Activated T-helper 1 cell treated with anti-CD3 and anti-CD28 coated beads, Interleukin-12 subunit alpha, Interleukin-12 subunit beta, Interleukin-2, Interleukin-4 antibody, amounts not matched to agents 30 ng/mL and 10 ng/mL and 1 ng/mL, durations not matched to agents 14 hours and 24 hours and 36 hours (primary cell): ENCODE data around the gene MZB1. TPM values are rescaled to one million over a fixed set of nuclear protein-coding genes. Genes with fewer than 3 reads are reported as not detected.
"Not testable (repeated sequence)": the region's sequence is repeated elsewhere in the genome, so short reads cannot be mapped to it uniquely, and the experiment has no call there.

ENCODE experiments used
- DNase-seq: peaks from one replicate; pipeline ENCODE4 v3.0.0; 2021; ENCODE audit warnings: low spot score
- H3K27ac Mint-ChIP-seq: one replicate; pipeline ENCODE4 v1.8.0; 2021; ENCODE audit warnings: mild to moderate bottlenecking, mixed read lengths
- H3K27me3 Mint-ChIP-seq: one replicate; pipeline ENCODE4 v1.8.0; 2022; ENCODE audit warnings: mild to moderate bottlenecking, moderate library complexity, mixed read lengths; ENCODE audit not compliant: insufficient read depth
- H3K36me3 Mint-ChIP-seq: one replicate; pipeline ENCODE4 v1.8.0; 2021; ENCODE audit warnings: low read depth, mixed read lengths
- H3K4me1 Mint-ChIP-seq: one replicate; pipeline ENCODE4 v1.8.0; 2021; ENCODE audit warnings: low read depth, mixed read lengths
- H3K4me3 Mint-ChIP-seq: one replicate; pipeline ENCODE4 v1.8.0; 2021; ENCODE audit warnings: mild to moderate bottlenecking, moderate library complexity, mixed read lengths
- H3K9me3 Mint-ChIP-seq: one replicate; pipeline ENCODE4 v1.8.0; 2021; ENCODE audit warnings: mixed read lengths
- intact Hi-C: fragments of 100-400 bp; cut with micrococcal nuclease; formaldehyde crosslinking; loops from one replicate; pipeline ENCODE4 v1.15.1; 2024
- total RNA-seq: library from RNA; stranded (reverse); gene quantifications from 2 replicates; pipeline ENCODE4 v1.2.3, GENCODE V29; 2022

The MZB1 gene
- total RNA-seq, 1 donor from 2014 or later: 38.8 TPM

GRCh38 chr5:139376364-139376763 is 13.3 kb downstream of the MZB1 start:
- peaks cover 21% of the 10 kb centered on the region for H3K36me3 Mint-ChIP-seq
- H3K27me3 Mint-ChIP-seq: no peaks in the 10 kb centered on the region
- intact Hi-C loops: loop anchor here (10.0 kb wide), 1 partner anchor 552 kb away; no protein-coding TSS in a partner anchor

GRCh38 chr5:139374909-139375308 is 14.8 kb downstream of the MZB1 start:
- Mint-ChIP-seq H3K36me3 (peaks cover 23% of the 10 kb centered on the region), H3K4me3 (no peak overlapping the region), H3K27me3 (no peaks in the 10 kb centered on the region), H3K9me3 (no peaks in the 10 kb centered on the region), H3K27ac (no peak overlapping the region), H3K4me1 (peaks cover 16% of the 10 kb centered on the region)
- intact Hi-C loops: loop anchor here (10.0 kb wide), 1 partner anchor 550 kb away; no protein-coding TSS in a partner anchor
- no peak for DNase-seq

More at GRCh38 chr5:139376364-139376763, 13.3 kb downstream of the MZB1 start:
- DNase-seq: no peak
- H3K9me3 Mint-ChIP-seq: no peaks in the 10 kb centered on the region
- H3K4me1 Mint-ChIP-seq: peaks cover 11% of the 10 kb centered on the region
- no peak overlapping the region for H3K27ac Mint-ChIP-seq
- no peak overlapping the region for H3K4me3 Mint-ChIP-seq

- Mint-ChIP-seq H3K27ac (peak overlapping the region; percentile 53), H3K9me3 (no peaks in the 10 kb centered on the region), H3K27me3 (no peaks in the 10 kb centered on the region), H3K36me3 (peaks cover 26% of the 10 kb centered on the region), H3K4me1 (peaks cover 16% of the 10 kb centered on the region), H3K4me3 (peak overlapping the region; percentile 16)
- intact Hi-C loops: loop anchor here (2.0 to 10.0 kb wide), 3 partner anchors 13 to 547 kb away; no protein-coding TSS in a partner anchor
- no peak for DNase-seq
Measured at GRCh38 chr5:139371482-139372435, 18.0 kb downstream of the MZB1 start.

GRCh38 chr5:139369181-139369580 is 20.5 kb downstream of the MZB1 start:
- intact Hi-C loops: no loop called here
- Mint-ChIP-seq H3K9me3 (no peaks in the 10 kb centered on the region), H3K27me3 (no peaks in the 10 kb centered on the region), H3K4me1 (peaks cover 16% of the 10 kb centered on the region), H3K36me3 (peaks cover 41% of the 10 kb centered on the region), H3K27ac (no peak overlapping the region), H3K4me3 (no peak overlapping the region)
- DNase-seq: no peak

GRCh38 chr5:139368613-139369012 is 21.1 kb downstream of the MZB1 start:
- no peak overlapping the region for H3K27ac Mint-ChIP-seq
- peaks cover 16% of the 10 kb centered on the region for H3K4me1 Mint-ChIP-seq
- H3K4me3 Mint-ChIP-seq: no peak overlapping the region
- no peaks in the 10 kb centered on the region for H3K27me3 Mint-ChIP-seq
- H3K9me3 Mint-ChIP-seq: no peaks in the 10 kb centered on the region
- H3K36me3 Mint-ChIP-seq: peaks cover 47% of the 10 kb centered on the region
- intact Hi-C loops: no loop called here
- DNase-seq: no peak

- intact Hi-C loops: no loop called here
- no peaks in the 10 kb centered on the region for H3K4me1 Mint-ChIP-seq
- peaks cover 34% of the 10 kb centered on the region for H3K36me3 Mint-ChIP-seq
- H3K27me3 Mint-ChIP-seq: no peaks in the 10 kb centered on the region
- no peaks in the 10 kb centered on the region for H3K9me3 Mint-ChIP-seq
- H3K4me3 Mint-ChIP-seq: no peak overlapping the region
- no peak for DNase-seq
- no peak overlapping the region for H3K27ac Mint-ChIP-seq
Measured at GRCh38 chr5:139364466-139364865, 25.2 kb downstream of the MZB1 start.

- intact Hi-C loops: no loop called here
- peaks cover 34% of the 10 kb centered on the region for H3K36me3 Mint-ChIP-seq
- peak overlapping the region; percentile 50 for H3K27ac Mint-ChIP-seq
- DNase-seq: no peak
- no peaks in the 10 kb centered on the region for H3K27me3 Mint-ChIP-seq
- H3K4me1 Mint-ChIP-seq: no peaks in the 10 kb centered on the region
- no peak overlapping the region for H3K4me3 Mint-ChIP-seq
- H3K9me3 Mint-ChIP-seq: no peaks in the 10 kb centered on the region
Measured at GRCh38 chr5:139363937-139364336, 25.8 kb downstream of the MZB1 start.

GRCh38 chr5:139361835-139362429 is 27.8 kb downstream of the MZB1 start:
- Mint-ChIP-seq H3K36me3 (peaks cover 29% of the 10 kb centered on the region), H3K9me3 (no peaks in the 10 kb centered on the region), H3K4me1 (no peaks in the 10 kb centered on the region), H3K27ac (peak overlapping the region; percentile 55), H3K4me3 (no peak overlapping the region), H3K27me3 (no peaks in the 10 kb centered on the region)
- intact Hi-C loops: no loop called here
- no peak for DNase-seq

GRCh38 chr5:139360384-139360783 is 29.3 kb downstream of the MZB1 start:
- no peaks in the 10 kb centered on the region for H3K4me1 Mint-ChIP-seq
- no peaks in the 10 kb centered on the region for H3K27me3 Mint-ChIP-seq
- intact Hi-C loops: no loop called here
- no peak overlapping the region for H3K4me3 Mint-ChIP-seq
- H3K9me3 Mint-ChIP-seq: no peaks in the 10 kb centered on the region
- no peak overlapping the region for H3K27ac Mint-ChIP-seq
- H3K36me3 Mint-ChIP-seq: peaks cover 18% of the 10 kb centered on the region
- DNase-seq: no peak

GRCh38 chr5:139358064-139358463 is 31.6 kb downstream of the MZB1 start:
- no peak overlapping the region for H3K27ac Mint-ChIP-seq
- H3K4me1 Mint-ChIP-seq: no peaks in the 10 kb centered on the region
- H3K4me3 Mint-ChIP-seq: no peak overlapping the region
- no peaks in the 10 kb centered on the region for H3K27me3 Mint-ChIP-seq
- DNase-seq: no peak
- intact Hi-C loops: no loop called here
- H3K36me3 Mint-ChIP-seq: peaks cover 11% of the 10 kb centered on the region
- H3K9me3 Mint-ChIP-seq: peaks cover 7% of the 10 kb centered on the region

GRCh38 chr5:139355900-139356299 is 33.8 kb downstream of the MZB1 start:
- intact Hi-C loops, H3K27me3 Mint-ChIP-seq, H3K9me3 Mint-ChIP-seq, H3K4me1 Mint-ChIP-seq, H3K27ac Mint-ChIP-seq, DNase-seq, H3K4me3 Mint-ChIP-seq: not testable (repeated sequence)
- peaks cover 13% of the 10 kb centered on the region for H3K36me3 Mint-ChIP-seq

GRCh38 chr5:139354186-139354585 is 35.5 kb downstream of the MZB1 start:
- no peak overlapping the region for H3K4me3 Mint-ChIP-seq
- no peaks in the 10 kb centered on the region for H3K27me3 Mint-ChIP-seq
- intact Hi-C loops: no loop called here
- no peak overlapping the region for H3K27ac Mint-ChIP-seq
- peaks cover 13% of the 10 kb centered on the region for H3K36me3 Mint-ChIP-seq
- DNase-seq: no peak
- no peaks in the 10 kb centered on the region for H3K4me1 Mint-ChIP-seq
- peaks cover 7% of the 10 kb centered on the region for H3K9me3 Mint-ChIP-seq

- H3K4me3 Mint-ChIP-seq, H3K9me3 Mint-ChIP-seq, H3K27ac Mint-ChIP-seq, intact Hi-C loops, H3K27me3 Mint-ChIP-seq, DNase-seq: not testable (repeated sequence)
- Mint-ChIP-seq H3K4me1 (peaks cover 23% of the 10 kb centered on the region), H3K36me3 (peaks cover 21% of the 10 kb centered on the region)
Measured at GRCh38 chr5:139347863-139348262, 41.9 kb downstream of the MZB1 start.
